GM12873 (cell line): Measurements from ENCODE around the gene NFE2L1.

ENCODE experiments used
- TF ChIP-seq, protein P1 (sequence below): IDR thresholded peaks from 2 replicates; pipeline ENCODE4 v1.5.1; 2012; ENCODE audit warnings: low read depth, mild to moderate bottlenecking, moderate library complexity, low read length, control low read depth; ENCODE audit not compliant: insufficient read depth; ENCODE audit errors: missing control alignments

NFE2L1 gene

DNA sequence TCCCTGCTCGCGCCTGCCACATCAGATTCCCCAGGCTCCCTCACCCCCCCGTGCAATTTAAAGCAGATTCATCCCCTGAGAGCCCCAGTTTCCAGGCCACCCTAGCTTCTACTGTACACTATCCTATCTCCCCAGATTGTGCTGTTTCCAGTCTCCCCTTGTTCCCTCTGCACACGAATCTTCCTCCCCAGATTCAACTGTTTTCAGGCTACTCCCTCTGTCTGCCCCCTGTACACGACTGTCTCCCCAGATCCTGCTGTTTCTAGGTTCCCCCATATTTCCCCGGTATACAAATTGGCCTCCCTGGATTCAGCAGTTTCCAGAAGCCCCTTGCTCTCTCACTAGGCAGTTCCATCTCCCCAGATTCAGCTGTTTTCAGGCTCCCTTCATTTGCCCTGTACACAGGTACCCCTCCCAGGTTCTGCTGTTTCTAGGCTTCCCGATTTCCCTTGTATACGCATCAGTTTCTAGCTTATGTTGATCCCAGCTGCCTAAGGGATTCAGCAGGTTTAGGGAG is 33.5 kb upstream of the NFE2L1 start:
- TF ChIP-seq, protein P1, sequence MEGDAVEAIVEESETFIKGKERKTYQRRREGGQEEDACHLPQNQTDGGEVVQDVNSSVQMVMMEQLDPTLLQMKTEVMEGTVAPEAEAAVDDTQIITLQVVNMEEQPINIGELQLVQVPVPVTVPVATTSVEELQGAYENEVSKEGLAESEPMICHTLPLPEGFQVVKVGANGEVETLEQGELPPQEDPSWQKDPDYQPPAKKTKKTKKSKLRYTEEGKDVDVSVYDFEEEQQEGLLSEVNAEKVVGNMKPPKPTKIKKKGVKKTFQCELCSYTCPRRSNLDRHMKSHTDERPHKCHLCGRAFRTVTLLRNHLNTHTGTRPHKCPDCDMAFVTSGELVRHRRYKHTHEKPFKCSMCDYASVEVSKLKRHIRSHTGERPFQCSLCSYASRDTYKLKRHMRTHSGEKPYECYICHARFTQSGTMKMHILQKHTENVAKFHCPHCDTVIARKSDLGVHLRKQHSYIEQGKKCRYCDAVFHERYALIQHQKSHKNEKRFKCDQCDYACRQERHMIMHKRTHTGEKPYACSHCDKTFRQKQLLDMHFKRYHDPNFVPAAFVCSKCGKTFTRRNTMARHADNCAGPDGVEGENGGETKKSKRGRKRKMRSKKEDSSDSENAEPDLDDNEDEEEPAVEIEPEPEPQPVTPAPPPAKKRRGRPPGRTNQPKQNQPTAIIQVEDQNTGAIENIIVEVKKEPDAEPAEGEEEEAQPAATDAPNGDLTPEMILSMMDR = no peak

DNA sequence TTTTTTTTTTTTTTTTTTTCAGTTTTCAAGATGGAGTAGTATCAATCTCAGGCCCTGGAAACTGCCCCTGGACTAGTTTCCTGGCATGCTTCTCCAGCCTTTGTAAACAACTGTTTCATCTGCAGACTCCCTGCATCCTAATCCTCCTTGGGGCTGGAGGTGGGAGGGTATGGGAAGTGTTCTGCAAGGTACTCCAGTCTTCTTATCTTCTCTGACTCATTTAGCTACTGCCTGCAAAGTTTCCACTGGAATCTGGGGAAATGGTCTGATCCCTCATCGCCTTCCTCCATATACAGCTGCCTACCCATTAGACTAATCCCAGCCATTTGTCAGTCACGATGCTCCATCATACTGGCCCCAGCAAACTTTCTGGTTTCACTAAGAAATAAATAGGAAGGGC is 32.0 kb upstream of the NFE2L1 start:
- TF ChIP-seq, protein P1 = no peak

DNA sequence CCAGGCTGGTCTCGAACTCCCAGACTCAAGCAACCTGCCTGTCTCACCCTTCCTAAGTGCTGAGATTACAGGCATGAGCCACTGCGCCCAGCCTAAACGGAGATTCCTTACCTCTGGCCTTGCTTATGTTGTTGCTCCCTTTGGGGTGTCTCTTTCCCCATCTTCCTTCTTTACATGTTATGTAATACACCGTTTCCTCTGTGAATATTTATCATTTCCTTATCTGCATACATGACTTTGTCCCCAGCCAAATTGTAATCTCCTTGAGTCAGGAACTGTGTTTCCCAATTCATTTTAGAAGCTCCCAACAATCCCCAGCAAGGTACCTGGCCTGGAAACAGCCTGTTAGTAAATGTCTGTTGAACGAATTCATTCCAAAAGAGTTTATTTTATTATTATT is 26.2 kb upstream of the NFE2L1 start:
- TF ChIP-seq, protein P1 = no peak

DNA sequence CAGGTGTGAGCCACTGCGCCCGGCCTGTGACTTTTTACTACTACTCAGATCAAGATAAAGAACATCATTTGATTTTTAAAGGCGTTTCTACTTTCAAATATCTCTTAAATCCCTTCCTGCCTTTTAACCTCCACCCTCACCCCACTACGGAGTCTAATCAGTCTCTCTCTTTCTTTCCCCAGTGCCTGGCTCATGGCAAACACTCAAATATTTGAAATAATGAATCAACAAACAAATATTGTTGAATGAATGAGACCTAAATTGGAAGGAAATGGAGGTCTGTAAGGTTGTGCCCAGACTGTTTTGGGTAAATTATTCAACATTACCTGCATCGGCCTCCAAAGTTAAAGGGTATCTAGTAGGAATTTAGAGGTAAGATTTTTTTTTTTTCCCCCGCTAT is 25.3 kb upstream of the NFE2L1 start:
- TF ChIP-seq, protein P1 = no peak

DNA sequence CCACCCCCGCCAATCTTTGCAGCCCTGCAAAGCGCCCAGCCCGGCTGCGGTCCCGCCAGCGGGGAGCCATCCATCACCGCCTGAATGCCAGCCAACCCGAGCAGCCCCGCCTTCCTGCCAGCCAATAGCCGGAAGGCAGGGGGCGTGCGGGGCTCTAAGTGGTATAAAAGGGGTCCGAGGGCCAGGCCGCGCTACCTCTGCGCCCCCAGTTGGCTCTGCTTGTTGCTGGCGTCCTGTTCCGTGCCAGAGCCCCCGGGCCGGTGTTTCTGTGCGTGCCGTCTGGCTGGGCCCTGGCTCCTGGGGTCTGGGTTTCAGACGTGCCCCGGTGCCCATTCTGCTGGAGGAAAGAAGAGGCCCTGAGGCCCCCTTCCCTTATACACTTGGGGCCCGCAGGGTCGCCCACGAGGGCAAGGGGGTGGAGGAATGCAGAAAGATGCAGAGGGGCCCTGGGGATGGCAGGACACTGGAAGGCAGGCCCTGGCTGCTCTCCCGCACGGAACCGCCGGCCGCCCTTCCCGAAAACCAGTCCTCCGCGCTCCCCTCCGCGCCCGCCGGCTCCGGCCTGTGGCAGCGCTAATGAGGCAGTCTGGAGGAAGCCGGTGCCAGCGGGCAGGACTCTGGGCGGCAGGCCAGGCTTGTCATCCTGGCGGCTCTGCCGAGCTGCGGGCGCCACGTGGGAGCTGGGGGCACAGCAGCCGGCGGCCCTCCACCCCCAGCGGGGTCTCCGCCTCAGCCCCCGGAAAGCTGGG is 24.6 kb upstream of the NFE2L1 start:
- TF ChIP-seq, protein P1 = peak; percentile 19

DNA sequence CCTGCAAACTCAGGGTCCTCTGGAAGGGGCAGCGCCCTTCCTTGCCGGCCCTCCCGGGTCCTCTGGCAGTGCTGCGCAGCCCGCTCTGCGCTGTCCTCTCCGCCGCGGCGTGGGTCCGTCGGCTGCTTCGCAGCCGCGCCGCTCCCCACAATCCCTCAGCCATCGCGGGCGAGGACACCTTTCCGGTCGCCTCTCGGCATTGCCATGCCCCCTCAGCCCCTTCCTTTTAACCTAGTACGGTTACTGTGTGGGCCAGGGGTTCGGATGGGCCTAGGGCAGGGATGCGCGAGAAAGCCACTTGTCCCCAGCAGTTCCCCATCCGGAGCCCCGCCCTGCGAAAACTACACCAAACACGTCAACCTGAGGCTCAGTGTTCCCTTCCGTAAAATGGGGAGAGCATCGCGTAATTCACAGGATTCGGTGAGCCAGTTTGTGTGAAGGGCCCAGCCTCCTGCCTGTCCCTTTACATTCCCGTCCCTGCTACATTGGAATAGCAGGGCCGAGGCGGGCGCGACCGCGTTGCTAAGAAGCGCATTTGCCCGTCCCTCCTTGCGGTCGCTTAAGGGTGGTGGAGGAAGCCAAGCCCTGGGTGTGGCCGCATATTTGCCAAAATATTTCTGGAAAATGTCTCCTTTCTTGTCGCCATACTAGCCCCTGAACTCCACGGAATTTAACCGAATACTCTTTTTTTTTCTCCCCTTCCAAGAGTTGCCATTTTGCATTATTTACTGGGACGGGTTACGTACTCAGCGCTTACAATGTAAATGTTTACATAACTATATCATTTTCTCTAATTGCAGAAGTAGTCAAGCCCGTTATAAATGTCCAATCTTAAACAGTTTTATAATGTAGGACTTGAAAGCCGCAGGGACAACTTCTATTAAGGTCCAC is 23.8 kb upstream of the NFE2L1 start:
- TF ChIP-seq, protein P1 = peak; percentile 6
